Esophagus squamous epithelium (tissue), 5 donors: Measurements from ENCODE around the gene KAT6B. TPM values are rescaled to one million over a fixed set of nuclear protein-coding genes. Genes with fewer than 3 reads are reported as not detected.

ENCODE experiments used
- DNase-seq: peaks from one replicate; lab custom pipeline; 2025; lab: John Stamatoyannopoulos, UW
- H3K27ac ChIP-seq, 4 donors: fragments of 200-600 bp; sonication (generic); one replicate each; pipeline ENCODE4 v1.5.1; 2016 to 2019; ENCODE audit warnings: mild to moderate bottlenecking in 1 of 4
- H3K27me3 ChIP-seq, 4 donors: fragments of 200-600 bp; sonication (generic); 1 replicate in 3 of 4; 2 replicates in 1 of 4; pipeline versions ENCODE4 v1.5.1 to v1.6.0; 2017 to 2021; ENCODE audit warnings: antibody characterized with exemption in 1 of 4
- H3K36me3 ChIP-seq, 3 donors: fragments of 200-600 bp; sonication (generic); one replicate each; pipeline ENCODE4 v1.5.1; 2016 to 2019
- H3K4me1 ChIP-seq, 3 donors: fragments of 200-600 bp; sonication (generic); one replicate each; pipeline ENCODE4 v1.5.1; 2017 to 2019
- H3K4me3 ChIP-seq, 4 donors: fragments of 200-600 bp; sonication (generic); 1 replicate in 3 of 4; 2 replicates in 1 of 4; pipeline ENCODE4 v1.5.1; 2016 to 2019; ENCODE audit warnings: mild to moderate bottlenecking in 2 of 4, moderate library complexity in 1 of 4
- H3K9me3 ChIP-seq, 3 donors: fragments of 200-600 bp; sonication (generic); one replicate each; pipeline ENCODE4 v1.5.1; 2016 to 2019
- CTCF ChIP-seq, 6 experiments: fragments of 450-650 bp in 4 of 6; fragments of 200-600 bp in 2 of 6; sonication (generic) in 2 of 6; IDR thresholded peaks; one replicate each; pipeline ENCODE4 v1.5.1; 2016 to 2019; ENCODE audit warnings: antibody characterized with exemption in 6 of 6, mild to moderate bottlenecking in 4 of 6, moderate library complexity in 4 of 6
- POLR2A ChIP-seq, 4 donors: fragments of 450-650 bp; IDR thresholded peaks; one replicate each; pipeline ENCODE4 v1.6.1; 2017; ENCODE audit warnings: antibody characterized with exemption in 4 of 4, mild to moderate bottlenecking in 4 of 4, moderate library complexity in 3 of 4
- WGBS, 2 donors: methylation state at CpG; one replicate each; pipeline ENCODE4 v1.1.5; 2018; 5-methylcytosine and 5-hydroxymethylcytosine counted together
- intact Hi-C: fragments of 100-400 bp; cut with DNase I; formaldehyde crosslinking; loops from one replicate; pipeline ENCODE4 v1.15.0; 2022
- total RNA-seq, 4 donors: library from RNA; depleted of rRNA; stranded (reverse); fragments of >200 nt; gene quantifications; one replicate each; pipeline ENCODE4 v1.1.0, GENCODE V29; 2016
- donor health status: DM: yes; HTN: yes; CAD: no.

KAT6B gene
- total RNA-seq, 4 donors from 2014 or later: 13.1 to 48.8 (median 22.4) TPM

DNA sequence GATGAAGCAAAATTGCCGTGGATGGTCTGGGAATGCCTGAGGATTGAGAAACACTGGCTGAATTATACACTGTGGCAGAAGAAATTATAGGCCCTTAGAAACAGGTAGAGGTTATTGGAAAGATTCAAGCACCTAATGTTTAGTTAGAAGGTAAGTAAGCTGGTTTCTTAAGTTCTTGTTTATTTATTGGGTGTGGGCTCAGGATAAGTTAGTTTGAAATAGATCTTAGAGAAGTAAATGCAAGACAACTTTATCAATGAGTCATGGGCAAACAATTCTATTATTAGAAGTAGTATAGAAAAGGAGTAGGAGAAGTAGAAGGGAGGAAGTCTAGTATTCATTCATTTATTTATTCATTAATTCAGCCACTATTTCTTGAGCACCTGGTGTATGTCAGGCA lies 96.5 kb downstream of the KAT6B start:
- Histone ChIP-seq H3K36me3 (peaks cover 0 to 5% (median 0%) of the 10 kb centered on the region in 3 donors), H3K4me1 (peaks cover 30 to 71% (median 48%) of the 10 kb centered on the region in 3 donors), H3K4me3 (no peak overlapping the region), H3K27ac (peak overlapping the region; percentile 58 to 84 (median 82)), H3K27me3 (no peaks in the 10 kb centered on the region), H3K9me3 (peaks cover 0 to 7% (median 0%) of the 10 kb centered on the region in 3 donors)
- TF ChIP-seq CTCF (IDR thresholded peaks at IDR 0.05) (no peak), POLR2A (IDR thresholded peaks at IDR 0.05) (no peak)
- DNase-seq: no peak
- intact Hi-C loops: no loop called here
- 25 to 61% methylated on average over 1 of the region's 1 CpG for WGBS, 2 donors

GRCh38 chr10:74923556-74923955 lies 97.2 kb downstream of the KAT6B start:
- Histone ChIP-seq H3K9me3 (peaks cover 0 to 7% (median 0%) of the 10 kb centered on the region in 3 donors), H3K4me1 (peaks cover 32 to 75% (median 51%) of the 10 kb centered on the region in 3 donors), H3K4me3 (no peak overlapping the region), H3K27me3 (no peaks in the 10 kb centered on the region), H3K36me3 (peaks cover 0 to 5% (median 0%) of the 10 kb centered on the region in 3 donors), H3K27ac (peak overlapping the region; percentile 58 to 84 (median 82))
- WGBS, 2 donors: 49 to 54% methylated on average over 4 of the region's 4 CpGs
- TF ChIP-seq POLR2A (IDR thresholded peaks at IDR 0.05) (no peak), CTCF (IDR thresholded peaks at IDR 0.05) (no peak)
- no peak for DNase-seq
- intact Hi-C loops: no loop called here

DNA sequence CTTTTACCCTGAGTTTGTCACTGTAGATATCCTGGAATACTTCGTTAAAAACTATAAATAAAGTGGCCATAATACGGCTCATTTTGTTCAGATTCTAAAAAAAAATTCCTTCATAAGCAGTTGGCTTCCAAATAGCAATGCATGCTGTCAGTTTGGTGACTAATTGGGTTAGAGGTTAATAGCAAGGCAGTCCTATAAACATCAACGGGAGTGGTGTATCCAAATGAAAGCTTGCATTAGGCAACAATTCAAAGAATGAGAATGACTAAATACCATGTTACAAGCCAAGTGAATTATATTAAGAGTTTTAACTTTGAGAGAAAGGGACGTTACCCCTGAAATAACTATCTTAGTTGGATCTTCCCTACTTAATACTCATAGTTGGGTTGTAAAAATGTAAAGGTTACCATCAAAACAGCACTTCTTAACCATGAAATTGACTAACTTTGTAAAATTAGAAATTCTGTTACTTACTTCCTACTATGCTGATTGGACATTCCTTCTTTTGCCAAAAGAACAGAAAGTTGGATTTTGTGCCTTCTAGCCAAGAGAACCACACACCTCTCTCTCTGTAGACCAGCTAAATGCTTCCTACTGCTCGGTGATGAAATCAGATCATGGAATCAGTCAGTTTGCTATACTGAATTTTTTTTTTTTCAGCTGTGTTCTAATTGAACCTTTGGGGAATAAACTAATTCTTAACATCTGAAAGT lies 98.0 kb downstream of the KAT6B start:
- no peak for DNase-seq
- intact Hi-C loops: no loop called here
- H3K4me3 ChIP-seq: peak overlapping the region in 1 of 4 donors; percentile 24
- H3K9me3 ChIP-seq: peaks cover 0 to 6% (median 0%) of the 10 kb centered on the region in 3 donors
- peaks cover 0 to 5% (median 0%) of the 10 kb centered on the region in 3 donors for H3K36me3 ChIP-seq
- H3K27me3 ChIP-seq: no peaks in the 10 kb centered on the region
- peaks cover 32 to 84% (median 51%) of the 10 kb centered on the region in 3 donors for H3K4me1 ChIP-seq
- no peak for TF ChIP-seq CTCF (IDR thresholded peaks at IDR 0.05)
- TF ChIP-seq POLR2A (IDR thresholded peaks at IDR 0.05): no peak
- peak overlapping the region; percentile 58 to 84 (median 82) for H3K27ac ChIP-seq
- 12 to 22% methylated on average over 5 of the region's 5 CpGs for WGBS, 2 donors

DNA sequence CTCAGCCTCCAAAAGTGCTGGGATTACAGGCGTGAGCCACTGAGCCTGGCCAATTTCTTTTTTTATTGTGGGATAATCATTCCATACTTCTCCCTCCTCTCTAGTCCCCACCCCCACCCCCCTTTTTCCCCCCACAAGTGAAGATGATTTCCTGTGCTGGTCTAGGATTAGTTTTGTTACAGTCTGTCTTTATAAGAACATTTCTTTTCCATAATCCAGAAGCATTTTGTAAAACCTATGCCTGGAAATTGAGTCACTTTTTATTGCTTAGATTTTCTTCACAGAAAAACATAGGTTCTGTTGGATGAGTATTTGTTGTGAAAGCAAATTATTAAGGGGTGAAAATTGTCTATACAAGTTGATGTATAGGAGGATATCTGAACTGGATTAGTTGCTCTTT lies 98.9 kb downstream of the KAT6B start:
- Histone ChIP-seq H3K27ac (peak overlapping the region; percentile 58 to 84 (median 82)), H3K4me3 (peak overlapping the region in 1 of 4 donors; percentile 24), H3K9me3 (no peaks in the 10 kb centered on the region), H3K36me3 (no peaks in the 10 kb centered on the region), H3K27me3 (no peaks in the 10 kb centered on the region), H3K4me1 (peaks cover 32 to 90% (median 51%) of the 10 kb centered on the region in 3 donors)
- intact Hi-C loops: no loop called here
- DNase-seq: no peak
- 21 to 65% methylated on average over 1 of the region's 1 CpG for WGBS, 2 donors
- TF ChIP-seq CTCF (IDR thresholded peaks at IDR 0.05): no peak
- TF ChIP-seq POLR2A (IDR thresholded peaks at IDR 0.05): no peak

DNA sequence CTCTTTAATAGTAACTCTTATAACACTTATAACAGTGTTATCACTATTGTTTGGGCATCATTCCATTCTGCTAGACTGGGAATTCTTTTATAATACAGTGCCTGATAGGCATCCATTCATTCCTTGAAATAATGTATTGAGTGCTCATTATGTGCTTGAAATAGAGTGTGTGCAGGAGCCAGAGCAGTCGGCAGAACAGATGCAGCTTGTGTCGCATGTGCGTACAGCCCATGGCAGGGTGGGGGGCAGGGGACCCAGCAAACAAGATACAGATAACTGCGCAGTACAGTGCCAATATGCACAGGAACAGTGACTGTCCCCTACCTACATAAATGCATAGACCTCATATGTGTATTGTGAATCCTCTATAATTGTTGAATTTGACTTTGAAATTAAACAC lies 99.3 kb downstream of the KAT6B start:
- DNase-seq: no peak
- intact Hi-C loops: no loop called here
- H3K4me1 ChIP-seq: peaks cover 32 to 93% (median 51%) of the 10 kb centered on the region in 3 donors

More for the DNA sequence above, 99.3 kb downstream of the KAT6B start:
- no peaks in the 10 kb centered on the region for H3K27me3 ChIP-seq
- no peak for TF ChIP-seq POLR2A (IDR thresholded peaks at IDR 0.05)
- no peak for TF ChIP-seq CTCF (IDR thresholded peaks at IDR 0.05)
- H3K4me3 ChIP-seq: no peak overlapping the region
- WGBS, 2 donors: 83 to 92% methylated on average over 1 to 4 of the region's 4 CpGs
- H3K36me3 ChIP-seq: no peaks in the 10 kb centered on the region
- peak overlapping the region in 3 of 4 donors; percentile 54 to 84 (median 82) for H3K27ac ChIP-seq
- H3K9me3 ChIP-seq: no peaks in the 10 kb centered on the region
